Neural cell (in vitro differentiated cells): Measurements from ENCODE around the gene SBK1. TPM values are rescaled to one million over a fixed set of nuclear protein-coding genes. Genes with fewer than 3 reads are reported as not detected.

Experiments used
- H2AFZ ChIP-seq: fragments of 200-600, 300-800 bp; sonication (generic), shearing (Covaris generic); 2 replicates; pipeline ENCODE4 v1.6.0; 2014; ENCODE audit warnings: low read depth, mild to moderate bottlenecking, antibody characterized with exemption, low read length, moderate library complexity
- H3F3A ChIP-seq: fragments of 200-600 bp; shearing (Covaris generic); 2 replicates; pipeline ENCODE4 v1.6.1; 2016; ENCODE audit warnings: mild to moderate bottlenecking, moderate library complexity, mixed read lengths, antibody characterized with exemption, low read length; ENCODE audit not compliant: insufficient read depth, poor library complexity, severe bottlenecking
- H3K27ac ChIP-seq: fragments of 200-600, 300-800 bp; sonication (generic), shearing (Covaris generic); 2 replicates; pipeline ENCODE4 v1.5.1; 2014; ENCODE audit warnings: mild to moderate bottlenecking, low read length, moderate library complexity
- H3K27me3 ChIP-seq: fragments of 300-800, 200-600 bp; sonication (generic), shearing (Covaris generic); 2 replicates; pipeline ENCODE4 v1.6.0; 2014; ENCODE audit warnings: mild to moderate bottlenecking, low read depth, low read length, moderate library complexity; ENCODE audit not compliant: insufficient read depth
- H3K36me3 ChIP-seq: fragments of 300-800, 200-600 bp; sonication (generic), shearing (Covaris generic); 2 replicates; pipeline ENCODE4 v1.5.1; 2014; ENCODE audit warnings: mild to moderate bottlenecking, antibody characterized with exemption, low read length, moderate library complexity; ENCODE audit not compliant: insufficient read depth
- H3K4me2 ChIP-seq: fragments of 300-800, 200-600 bp; sonication (generic), shearing (Covaris generic); 2 replicates; pipeline ENCODE4 v1.6.0; 2014; ENCODE audit warnings: mild to moderate bottlenecking, low read length
- H3K4me3 ChIP-seq: fragments of 300-800, 200-600 bp; sonication (generic), shearing (Covaris generic); 2 replicates; pipeline ENCODE4 v1.5.1; 2014; ENCODE audit warnings: mild to moderate bottlenecking, low read length, moderate library complexity
- H3K79me2 ChIP-seq: fragments of 200-600 bp; shearing (Covaris generic); replicated peaks from 2 replicates; pipeline ENCODE4 v1.6.0; 2014; ENCODE audit warnings: mild to moderate bottlenecking, low read length, moderate library complexity; ENCODE audit not compliant: insufficient read depth
- H3K9ac ChIP-seq: fragments of 300-800, 200-600 bp; sonication (generic), shearing (Covaris generic); 2 replicates; pipeline ENCODE4 v1.6.1; 2016; ENCODE audit warnings: mild to moderate bottlenecking, low read length, mixed read lengths
- H3K9me2 ChIP-seq: fragments of 200-600 bp; shearing (Covaris generic); 2 replicates; pipeline ENCODE4 v1.6.1; 2016; ENCODE audit warnings: mild to moderate bottlenecking, low read length, mixed read lengths; ENCODE audit not compliant: insufficient read depth
- H3K9me3 ChIP-seq: fragments of 200-600, 300-800 bp; sonication (generic), shearing (Covaris generic); 2 replicates; pipeline ENCODE4 v1.6.1; 2016; ENCODE audit warnings: mild to moderate bottlenecking, mixed run types, low read length, moderate library complexity, mixed read lengths
- H4K20me1 ChIP-seq: fragments of 200-600 bp; shearing (Covaris generic); 2 replicates; pipeline ENCODE4 v1.6.1; 2016; ENCODE audit warnings: mild to moderate bottlenecking, mixed run types; ENCODE audit not compliant: insufficient read depth
- CTCF ChIP-seq: fragments of 450-650 bp; IDR thresholded peaks from 2 replicates; pipeline ENCODE4 v1.5.1; 2014; ENCODE audit warnings: antibody characterized with exemption, mild to moderate bottlenecking, moderate library complexity; ENCODE audit not compliant: poor library complexity, severe bottlenecking
- EP300 ChIP-seq: fragments of 450-650 bp; conservative IDR thresholded peaks from 2 replicates; pipeline ENCODE4 v1.6.1; 2014; ENCODE audit warnings: antibody characterized with exemption, mild to moderate bottlenecking, moderate library complexity; ENCODE audit not compliant: poor library complexity, severe bottlenecking
- EZH2 ChIP-seq: fragments of 200-600, 300-800 bp; shearing (Covaris generic), sonication (generic); IDR thresholded peaks from 2 replicates; pipeline ENCODE4 v1.6.1; 2014; ENCODE audit warnings: antibody characterized with exemption, low read length, borderline replicate concordance, mild to moderate bottlenecking; ENCODE audit not compliant: insufficient read depth, poor library complexity, severe bottlenecking
- MXI1 ChIP-seq: fragments of 450-650 bp; conservative IDR thresholded peaks from 2 replicates; pipeline ENCODE4 v1.6.1; 2014; ENCODE audit warnings: antibody characterized with exemption, mild to moderate bottlenecking; ENCODE audit not compliant: poor library complexity, severe bottlenecking
- POLR2AphosphoS5 ChIP-seq: IDR thresholded peaks from 2 replicates; pipeline ENCODE4 v1.6.1; 2012
- RAD21 ChIP-seq: fragments of 450-650 bp; conservative IDR thresholded peaks from 2 replicates; pipeline ENCODE4 v1.6.1; 2014; ENCODE audit warnings: antibody characterized with exemption, mild to moderate bottlenecking, moderate library complexity
- REST ChIP-seq: IDR thresholded peaks from 2 replicates; pipeline ENCODE4 v1.6.1; 2012; ENCODE audit warnings: borderline replicate concordance
- SMC3 ChIP-seq: fragments of 450-650 bp; conservative IDR thresholded peaks from 2 replicates; pipeline ENCODE4 v1.6.1; 2014; ENCODE audit warnings: antibody characterized with exemption, mild to moderate bottlenecking, moderate library complexity; ENCODE audit not compliant: poor library complexity
- TAF1 ChIP-seq: IDR thresholded peaks from 2 replicates; pipeline ENCODE4 v1.6.1; 2012; ENCODE audit warnings: low read depth
- polyA plus RNA-seq: library from polyadenylated mRNA; depleted of rRNA; stranded (reverse); fragments of >200 nt; gene quantifications from 2 replicates; pipeline ENCODE4 v1.2.3, GENCODE V29; 2014

Gene SBK1
- polyA plus RNA-seq, 1 donor from 2014 or later = 18.2 TPM

GRCh38 chr16:28259781-28260150 lies 32.6 kb upstream of the SBK1 start:
- H2AFZ ChIP-seq = no peak overlapping the region
- no peaks in the 10 kb centered on the region for H3K9me2 ChIP-seq
- H3K9ac ChIP-seq = no peak overlapping the region
- no peaks in the 10 kb centered on the region for H3K36me3 ChIP-seq
- H3K79me2 ChIP-seq = no peaks in the 10 kb centered on the region
- H3K27ac ChIP-seq = no peak overlapping the region
- H3K4me2 ChIP-seq = no peak overlapping the region
- H3K4me3 ChIP-seq = no peak overlapping the region
- TF ChIP-seq RAD21 (no peak), CTCF (no peak), EZH2 (no peak), POLR2AphosphoS5 (no peak), SMC3 (no peak), REST (no peak)
- H3K27me3 ChIP-seq = no peaks in the 10 kb centered on the region
- no peaks in the 10 kb centered on the region for H4K20me1 ChIP-seq
- H3F3A ChIP-seq = no peaks in the 10 kb centered on the region
- H3K9me3 ChIP-seq = no peaks in the 10 kb centered on the region

- H4K20me1 ChIP-seq = no peaks in the 10 kb centered on the region
- H3K27me3 ChIP-seq = no peaks in the 10 kb centered on the region
- no peak overlapping the region for H3K4me2 ChIP-seq
- TF ChIP-seq RAD21 = no peak
- TF ChIP-seq EP300 = no peak
- no peak for TF ChIP-seq POLR2AphosphoS5
- no peak for TF ChIP-seq SMC3
- no peak for TF ChIP-seq MXI1
- TF ChIP-seq REST = no peak
- TF ChIP-seq TAF1 = no peak
- no peak for TF ChIP-seq CTCF
- TF ChIP-seq EZH2 = no peak
- no peaks in the 10 kb centered on the region for H3K9me2 ChIP-seq
- no peak overlapping the region for H3K4me3 ChIP-seq
- H2AFZ ChIP-seq = no peak overlapping the region
- no peaks in the 10 kb centered on the region for H3K36me3 ChIP-seq
- no peaks in the 10 kb centered on the region for H3F3A ChIP-seq
- H3K79me2 ChIP-seq = no peaks in the 10 kb centered on the region
- H3K9ac ChIP-seq = no peak overlapping the region
- no peaks in the 10 kb centered on the region for H3K9me3 ChIP-seq
- no peak overlapping the region for H3K27ac ChIP-seq
Measured at GRCh38 chr16:28260193-28260592, 32.1 kb upstream of the SBK1 start.
